ENCODE measurements around the gene FRMD6.

GRCh38 chr14:51692646-51693045 lies 40.9 kb downstream of the FRMD6 start:
- no peak for TF ChIP-seq CTCF (IDR thresholded peaks at IDR 0.05; ENCODE audit: insufficient read depth, low read length, poor library complexity, severe bottlenecking)
- no peak for TF ChIP-seq EZH2phosphoT487 (conservative IDR thresholded peaks at IDR 0.05; ENCODE audit: low read length)
